GM10847 (cell line): ENCODE results near the gene SMIM27.

ENCODE experiments used
- POLR2A ChIP-seq: IDR thresholded peaks from 2 replicates; pipeline ENCODE4 v1.6.1; 2011; ENCODE audit not compliant: insufficient read length; ENCODE audit errors: extremely low read depth

SMIM27 gene

DNA sequence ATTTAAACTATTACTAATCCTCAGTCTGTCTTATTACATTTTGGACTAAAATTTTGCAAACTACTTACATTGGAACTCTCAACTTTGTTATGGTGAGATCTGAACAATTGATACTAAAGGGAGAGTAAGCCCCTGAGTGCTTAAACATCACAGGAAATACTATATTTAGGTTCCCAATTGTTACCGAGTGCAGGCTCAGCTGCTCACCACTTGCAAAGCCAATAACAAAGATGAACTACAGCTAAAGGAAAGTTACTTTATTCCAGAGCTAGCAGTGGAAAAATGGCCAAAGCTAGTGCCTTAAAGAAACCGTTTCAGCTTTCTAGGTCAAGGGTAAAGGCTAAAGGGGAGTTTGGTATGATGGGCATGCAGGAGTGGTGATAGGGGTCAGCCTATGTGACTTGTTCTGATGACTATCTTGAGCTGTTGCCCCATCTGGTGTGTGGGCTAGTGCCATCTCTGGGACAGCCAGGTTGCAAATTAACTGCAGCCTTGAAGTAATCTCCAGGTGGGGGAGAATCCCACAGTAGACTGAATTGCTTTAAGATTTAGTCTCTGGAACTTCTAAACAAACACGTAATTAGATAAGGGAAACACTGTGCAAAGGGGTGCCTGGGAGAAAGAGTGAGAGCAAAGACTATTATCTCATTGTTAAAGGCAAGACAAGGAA, 28.6 kb downstream of the SMIM27 start:
- TF ChIP-seq POLR2A = no peak

DNA sequence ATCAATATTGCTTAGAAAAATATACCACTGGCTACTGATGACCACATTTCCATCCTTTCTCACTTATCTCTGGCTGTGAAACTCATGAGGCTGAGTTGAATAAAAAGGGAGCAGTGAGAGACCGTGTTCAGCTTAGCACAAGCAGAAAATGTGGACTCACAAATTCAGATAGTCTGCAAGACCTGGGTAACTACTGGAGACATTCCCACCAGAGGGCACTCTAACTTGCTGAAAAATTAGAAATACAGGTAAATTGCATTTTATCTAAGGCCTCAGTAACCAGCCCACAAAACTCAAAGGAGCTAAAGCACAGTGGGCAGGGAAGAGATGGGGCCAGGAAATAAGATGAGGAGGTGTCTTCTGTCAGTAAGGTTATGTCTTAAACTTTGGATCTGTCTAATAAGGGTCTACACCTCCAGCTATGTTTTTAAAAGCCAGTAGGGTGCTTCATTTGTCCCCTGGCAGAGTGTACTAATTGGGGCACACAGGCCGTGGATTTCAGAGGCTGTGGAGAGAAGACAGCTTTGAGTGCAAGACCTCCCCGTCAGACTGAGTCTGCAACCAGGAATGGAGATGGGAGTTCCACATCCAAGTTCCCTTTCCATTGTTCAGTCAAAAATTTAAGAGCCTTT, 29.5 kb downstream of the SMIM27 start:
- no peak for TF ChIP-seq POLR2A

DNA sequence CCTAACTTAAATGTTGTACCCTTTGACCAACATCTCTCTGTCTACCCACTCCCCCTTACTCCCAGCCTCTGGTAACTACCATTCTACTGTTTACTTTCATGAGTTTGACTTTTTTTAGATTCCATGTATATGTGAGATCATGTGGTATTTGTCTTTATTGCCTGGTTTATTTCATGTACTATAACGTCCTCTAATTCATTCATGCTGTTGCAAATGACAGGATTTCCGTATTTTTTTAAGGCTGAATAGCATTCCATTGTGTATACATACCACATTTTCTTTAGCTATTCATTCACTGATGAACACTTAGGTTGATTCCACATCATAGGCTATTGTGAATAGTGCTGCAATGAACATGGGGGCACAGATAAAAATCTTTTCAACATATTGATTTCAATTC, 32.7 kb downstream of the SMIM27 start:
- no peak for TF ChIP-seq POLR2A

DNA sequence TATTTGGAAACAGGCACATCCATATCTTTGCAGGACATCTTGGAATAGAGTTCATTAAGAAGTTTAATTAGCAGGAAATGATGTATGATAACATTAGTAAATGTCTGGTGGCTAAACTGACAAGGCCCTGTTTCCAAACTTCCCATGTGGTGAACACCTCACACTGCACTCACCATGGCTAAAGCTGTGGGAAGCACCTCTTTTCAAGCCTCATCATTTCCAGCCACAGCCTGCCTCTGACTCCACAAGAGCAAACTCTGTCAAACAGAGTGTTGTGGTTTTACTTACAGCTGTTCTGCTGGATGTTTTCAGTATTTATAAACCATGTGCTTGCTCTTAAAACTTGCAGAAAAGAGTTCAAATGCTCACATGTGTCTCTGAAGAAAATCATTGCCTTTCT, 35.8 kb downstream of the SMIM27 start:
- no peak for TF ChIP-seq POLR2A

DNA sequence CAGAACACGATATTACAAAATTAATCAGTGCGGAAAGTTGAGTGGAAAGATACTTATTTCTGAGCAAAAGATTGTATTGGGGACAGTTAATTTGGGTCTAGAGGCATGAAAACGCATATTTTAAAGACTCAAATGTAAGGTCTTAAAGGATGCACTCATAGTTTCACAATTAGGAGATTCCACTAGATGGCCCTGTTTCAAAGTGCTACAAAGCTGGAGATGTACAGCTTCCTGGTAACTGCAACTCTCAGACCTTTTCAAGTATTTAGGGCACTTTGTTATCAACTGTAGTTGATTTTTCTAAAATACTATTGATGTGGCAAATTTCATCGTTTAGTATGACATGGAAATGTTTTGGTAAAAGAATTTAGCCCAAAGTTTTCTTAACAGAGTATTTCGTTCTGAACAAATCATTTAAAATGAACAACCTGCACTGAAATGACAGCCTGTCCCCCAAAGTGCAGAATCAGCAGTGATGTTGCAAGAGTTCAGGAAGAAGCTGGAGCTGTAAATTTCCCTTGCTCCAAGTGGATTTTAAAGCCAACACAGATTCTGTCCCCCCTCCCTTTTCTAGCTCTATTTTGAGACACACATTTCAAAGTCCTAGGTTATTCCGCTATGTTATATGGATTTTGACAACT, 37.1 kb downstream of the SMIM27 start:
- no peak for TF ChIP-seq POLR2A

DNA sequence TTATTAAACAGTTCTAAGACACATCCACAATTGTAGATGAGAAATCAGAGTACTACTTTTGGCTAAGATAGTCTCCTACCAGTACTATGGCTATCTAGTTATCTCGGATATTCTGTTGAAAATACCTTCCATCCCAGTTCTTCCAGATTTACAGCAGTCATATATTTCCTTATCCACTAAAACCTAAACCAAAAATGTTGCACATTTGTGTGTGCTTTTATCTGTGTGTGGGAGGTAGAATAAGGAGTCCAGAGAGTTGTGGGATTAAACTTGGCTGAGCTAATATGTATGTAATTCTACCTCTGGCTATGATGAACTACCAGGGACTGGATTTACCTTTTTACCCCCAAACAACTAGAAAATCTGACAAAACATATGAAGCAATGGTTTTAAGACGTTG, 38.3 kb downstream of the SMIM27 start:
- TF ChIP-seq POLR2A = no peak

DNA sequence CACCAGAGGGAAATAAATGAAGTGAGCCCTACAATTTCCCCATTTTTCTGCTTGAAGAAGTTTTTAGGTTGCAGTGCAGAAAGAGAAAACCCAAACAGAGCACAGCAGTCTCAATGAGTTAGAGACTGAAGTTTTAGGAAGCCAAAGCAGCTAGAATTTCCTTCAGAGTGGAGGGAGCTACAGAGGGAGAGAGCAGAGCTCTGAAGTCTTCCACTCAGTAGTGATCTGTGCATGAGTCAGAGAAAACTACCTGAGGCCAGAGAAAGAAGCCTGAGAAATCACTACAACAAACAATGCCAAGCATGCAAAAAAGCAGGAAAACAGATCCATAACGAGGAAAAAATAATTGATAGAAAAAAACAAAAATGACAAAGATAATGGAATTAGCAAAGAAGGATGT, 38.8 kb downstream of the SMIM27 start:
- TF ChIP-seq POLR2A = no peak

DNA sequence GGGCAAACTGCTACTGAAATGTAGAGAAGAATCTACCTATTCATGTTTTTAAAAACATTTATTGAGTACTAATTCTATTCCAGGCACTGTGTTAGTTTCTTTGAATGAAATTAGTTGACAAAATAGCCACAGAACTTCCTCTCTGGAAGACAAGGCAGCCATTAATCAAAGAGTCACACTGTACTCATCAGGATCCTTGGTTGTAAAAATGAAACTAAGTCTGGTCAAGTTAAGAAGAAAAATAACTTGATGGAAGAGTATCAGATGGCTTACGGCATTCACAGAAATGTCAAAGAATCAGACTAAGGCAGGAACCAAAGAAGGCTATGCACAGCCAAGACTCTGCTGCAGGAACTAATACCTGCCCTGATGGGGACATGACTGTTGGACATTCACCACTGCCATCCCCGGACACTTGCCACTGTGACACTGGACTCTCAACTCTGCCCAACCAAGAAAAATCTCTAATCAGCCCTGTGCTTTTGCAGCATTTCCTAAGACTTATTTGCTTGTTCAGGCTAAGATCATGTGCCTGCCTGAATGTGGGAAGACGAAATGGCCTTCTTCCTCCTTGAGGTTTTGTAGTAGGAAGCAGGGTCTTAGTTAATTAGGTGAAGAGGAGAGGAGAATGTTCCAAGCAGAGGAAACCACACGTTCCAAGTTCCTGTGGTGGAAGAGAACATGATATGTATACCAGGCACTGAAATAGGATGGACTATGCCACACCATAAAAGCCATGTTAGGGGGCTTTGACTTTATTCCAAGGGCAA, 44.2 kb downstream of the SMIM27 start:
- no peak for TF ChIP-seq POLR2A

DNA sequence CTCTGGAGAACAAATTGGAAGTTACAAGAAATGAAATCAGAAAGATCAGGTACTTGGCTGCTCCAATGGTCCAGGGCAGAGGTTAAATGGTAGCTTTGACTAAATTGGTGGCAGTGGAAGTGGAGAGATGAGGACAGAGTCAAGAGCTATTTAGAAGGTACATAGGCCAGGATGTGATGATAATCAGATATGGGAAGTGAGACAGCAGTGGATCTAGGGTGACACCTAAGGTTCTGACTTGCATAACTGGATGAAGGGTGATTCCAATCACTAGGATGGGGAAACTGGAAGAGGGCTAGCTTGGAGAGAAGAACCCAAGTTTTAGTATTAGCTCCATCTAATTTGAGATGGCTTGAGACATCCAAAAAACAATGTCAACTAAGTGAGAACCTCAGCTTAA, 44.8 kb downstream of the SMIM27 start:
- TF ChIP-seq POLR2A = no peak
